AG04450 (cell line): Measurements from ENCODE around the gene TECTA. TPM values are rescaled to one million over a fixed set of nuclear protein-coding genes. Genes with fewer than 3 reads are reported as not detected.

Experiments used
- CTCF ChIA-PET: fragments of 300-600, 350-600 bp; formaldehyde crosslinking; extraction: SDS; loops from one replicate; lab custom pipeline; 2022; ENCODE audit warnings: antibody characterized with exemption, inconsistent platforms; lab: Charles Lee
- POLR2A ChIA-PET: fragments of 350-600 bp; formaldehyde crosslinking; extraction: SDS; loops from one replicate; lab custom pipeline; 2021; ENCODE audit warnings: antibody characterized with exemption, inconsistent platforms; lab: Yijun Ruan, JAX
- DNase-seq: peaks from one replicate; pipeline ENCODE4 v3.0.0-alpha.2; 2011; ENCODE audit warnings: low read depth, low spot score
- H3K27ac ChIP-seq: one replicate; pipeline ENCODE4 v1.5.1; 2012; ENCODE audit warnings: low read depth, low read length, control low read depth
- H3K27me3 ChIP-seq: one replicate; pipeline ENCODE4 v1.6.0; 2012; ENCODE audit warnings: low read length; ENCODE audit not compliant: control insufficient read depth, insufficient read depth
- H3K4me3 ChIP-seq: 2 replicates; pipeline ENCODE4 v1.5.1; 2011; ENCODE audit warnings: mild to moderate bottlenecking, low read depth, low read length, control low read depth
- H3K9me3 ChIP-seq: 2 replicates; pipeline ENCODE4 v1.5.1; 2012; ENCODE audit warnings: low read length; ENCODE audit not compliant: control insufficient read depth, insufficient read depth
- polyA plus RNA-seq: library from polyadenylated mRNA; depleted of rRNA; stranded (reverse); fragments of >200 nt; gene quantifications from 2 replicates; pipeline ENCODE4 v1.2.3, GENCODE V29; 2011
- TF ChIP-seq, protein P1 (sequence below): IDR thresholded peaks from 2 replicates; pipeline ENCODE4 v1.5.1; 2011; ENCODE audit warnings: low read depth, low read length, control low read depth, inconsistent platforms

Gene TECTA
- polyA plus RNA-seq, 1 experiment, result 0.37 TPM

DNA sequence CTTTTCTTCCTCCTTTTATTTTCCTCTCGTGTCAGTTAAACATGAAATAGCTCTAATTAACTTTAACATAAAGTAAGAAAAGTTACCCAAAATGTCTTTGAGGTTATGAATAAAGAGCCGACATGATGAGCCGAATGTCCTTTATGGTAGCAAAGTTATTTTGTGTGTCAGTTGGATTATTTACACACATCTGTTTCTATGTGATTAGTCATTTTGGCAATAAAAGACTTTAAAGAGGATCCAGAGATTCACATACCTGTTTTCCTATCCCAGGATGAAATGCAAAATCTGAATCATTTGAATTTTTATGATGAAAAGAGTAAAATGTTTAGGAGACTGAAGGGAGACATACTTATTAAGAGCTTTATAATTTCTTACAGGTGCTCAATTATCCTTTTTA, 34.0 kb upstream of the TECTA start:
- Histone ChIP-seq H3K27me3 (no peaks in the 10 kb centered on the region), H3K9me3 (no peaks in the 10 kb centered on the region), H3K27ac (no peak overlapping the region), H3K4me3 (no peak overlapping the region)
- TF ChIP-seq, protein P1, sequence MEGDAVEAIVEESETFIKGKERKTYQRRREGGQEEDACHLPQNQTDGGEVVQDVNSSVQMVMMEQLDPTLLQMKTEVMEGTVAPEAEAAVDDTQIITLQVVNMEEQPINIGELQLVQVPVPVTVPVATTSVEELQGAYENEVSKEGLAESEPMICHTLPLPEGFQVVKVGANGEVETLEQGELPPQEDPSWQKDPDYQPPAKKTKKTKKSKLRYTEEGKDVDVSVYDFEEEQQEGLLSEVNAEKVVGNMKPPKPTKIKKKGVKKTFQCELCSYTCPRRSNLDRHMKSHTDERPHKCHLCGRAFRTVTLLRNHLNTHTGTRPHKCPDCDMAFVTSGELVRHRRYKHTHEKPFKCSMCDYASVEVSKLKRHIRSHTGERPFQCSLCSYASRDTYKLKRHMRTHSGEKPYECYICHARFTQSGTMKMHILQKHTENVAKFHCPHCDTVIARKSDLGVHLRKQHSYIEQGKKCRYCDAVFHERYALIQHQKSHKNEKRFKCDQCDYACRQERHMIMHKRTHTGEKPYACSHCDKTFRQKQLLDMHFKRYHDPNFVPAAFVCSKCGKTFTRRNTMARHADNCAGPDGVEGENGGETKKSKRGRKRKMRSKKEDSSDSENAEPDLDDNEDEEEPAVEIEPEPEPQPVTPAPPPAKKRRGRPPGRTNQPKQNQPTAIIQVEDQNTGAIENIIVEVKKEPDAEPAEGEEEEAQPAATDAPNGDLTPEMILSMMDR, result no peak
- ChIA-PET POLR2A (interaction anchor here (0.7 kb wide), 1 partner anchor 43 kb away, joined by 4 read pairs; the partner anchor contains the start of gene TBCEL), CTCF (interaction anchor here (0.5 to 1.8 kb wide), 4 partner anchors 19 to 1945 kb away, joined by 3 to 5 read pairs (median 4); partner anchors contain the start of gene GRIK4)
- DNase-seq, result no peak

DNA sequence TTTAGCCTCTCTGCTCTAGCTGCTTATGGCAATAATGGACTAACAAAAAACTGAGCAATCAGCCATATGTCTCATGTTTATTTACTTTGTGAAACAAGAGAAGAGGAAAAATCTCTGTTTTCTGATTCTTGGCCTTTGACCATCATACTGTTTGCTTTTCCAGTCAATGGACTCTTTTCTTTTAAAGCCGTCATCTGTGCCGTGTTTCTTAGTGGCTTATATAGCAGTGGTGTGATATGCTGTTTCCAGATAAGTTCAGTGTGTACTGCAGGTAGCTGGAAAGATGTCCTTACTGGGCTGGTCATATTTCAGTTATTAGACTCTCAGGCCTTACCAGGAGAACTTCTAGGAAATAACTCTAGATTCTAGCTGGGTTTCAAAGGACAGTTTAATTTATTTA, 33.6 kb upstream of the TECTA start:
- peak; percentile 20 for DNase-seq
- ChIA-PET CTCF (interaction anchor here (0.5 to 1.8 kb wide), 4 partner anchors 19 to 1944 kb away, joined by 3 to 5 read pairs (median 4); partner anchors contain the start of gene GRIK4), POLR2A (interaction anchor here (0.7 kb wide), 1 partner anchor 44 kb away, joined by 4 read pairs; the partner anchor contains the start of gene TBCEL)
- TF ChIP-seq, protein P1, result no peak
- H3K27me3 ChIP-seq, result no peaks in the 10 kb centered on the region
- H3K27ac ChIP-seq, result no peak overlapping the region
- H3K4me3 ChIP-seq, result no peak overlapping the region
- no peaks in the 10 kb centered on the region for H3K9me3 ChIP-seq

DNA sequence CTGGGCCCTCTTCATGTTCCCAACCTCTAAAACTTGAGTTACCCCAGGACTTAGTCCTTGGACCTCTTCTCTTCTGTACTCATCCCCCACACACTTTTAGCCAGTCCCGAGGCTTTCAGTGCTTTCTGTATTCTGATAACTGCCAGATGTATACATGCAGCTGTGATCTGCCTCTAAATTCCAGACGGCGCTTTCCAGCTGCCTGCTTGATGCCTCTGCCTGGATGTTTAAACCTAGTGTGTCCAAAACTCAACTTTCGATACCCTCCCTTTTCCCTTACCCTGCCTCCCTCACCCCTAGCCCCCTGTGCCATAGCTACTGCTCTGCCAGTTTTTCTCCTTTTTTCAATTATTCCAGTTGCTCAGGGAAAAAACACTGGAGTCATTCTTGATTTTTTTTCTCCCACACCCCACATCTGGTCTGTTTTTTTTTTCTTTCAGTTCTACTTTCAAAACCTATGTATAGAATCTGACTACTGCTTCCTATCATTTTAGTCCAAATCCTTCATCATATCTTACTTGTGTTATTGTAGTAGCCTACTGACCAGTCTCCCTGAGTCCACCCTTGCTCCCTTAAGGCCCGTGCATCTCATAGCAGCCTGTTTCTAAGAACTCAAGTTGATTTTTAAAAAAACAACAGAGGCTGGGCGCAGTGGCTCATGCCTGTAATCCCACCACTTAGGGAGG, 32.9 kb upstream of the TECTA start:
- CTCF ChIA-PET, result interaction anchor here (1.1 to 1.8 kb wide), 2 partner anchors 20 to 557 kb away, joined by 3 to 5 read pairs; partner anchors contain the start of gene GRIK4
- H3K27ac ChIP-seq, result no peak overlapping the region
- no peaks in the 10 kb centered on the region for H3K9me3 ChIP-seq
- no peak overlapping the region for H3K4me3 ChIP-seq
- POLR2A ChIA-PET, result no interaction called here
- no peaks in the 10 kb centered on the region for H3K27me3 ChIP-seq
- DNase-seq, result no peak
- TF ChIP-seq, protein P1, result no peak

DNA sequence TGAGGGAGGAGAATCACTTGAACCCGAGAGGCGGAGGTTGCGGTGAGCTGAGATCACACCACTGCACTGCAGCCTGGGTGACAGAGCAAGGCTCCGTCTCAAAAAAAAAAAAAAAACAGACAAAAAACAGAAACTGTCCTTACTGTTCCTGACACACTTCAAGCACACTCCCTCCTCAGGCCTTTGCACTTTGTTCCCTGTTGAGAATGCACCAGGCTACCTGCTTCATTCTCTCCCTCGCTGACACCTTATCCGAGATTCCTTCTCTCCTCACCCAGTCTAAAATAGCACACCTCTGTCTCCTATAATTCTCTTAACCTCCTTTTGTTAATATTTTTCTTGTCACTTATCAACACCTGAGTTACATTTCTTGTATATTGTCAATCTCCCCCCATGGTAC, 32.3 kb upstream of the TECTA start:
- Histone ChIP-seq H3K27me3 (no peaks in the 10 kb centered on the region), H3K4me3 (no peak overlapping the region), H3K27ac (no peak overlapping the region), H3K9me3 (no peaks in the 10 kb centered on the region)
- ChIA-PET CTCF (no interaction called here), POLR2A (no interaction called here)
- DNase-seq, result no peak
- TF ChIP-seq, protein P1, result no peak
